Fibroblast of villous mesenchyme (primary cell): ENCODE measurements around the gene PSMA8. TPM values are rescaled to one million over a fixed set of nuclear protein-coding genes. Genes with fewer than 3 reads are reported as not detected.
"Not testable (repeated sequence)": the region's sequence is repeated elsewhere in the genome, so short reads cannot be mapped to it uniquely, and the experiment has no call there.

Experiments used
- DNase-seq: peaks from one replicate; pipeline ENCODE4 v3.0.0-alpha.2; 2010; ENCODE audit warnings: low read depth
- H3K4me3 ChIP-seq: 2 replicates; pipeline ENCODE4 v1.5.1; 2011; ENCODE audit warnings: low read depth, mild to moderate bottlenecking, low read length
- total RNA-seq: library from RNA; depleted of rRNA; stranded (reverse); fragments of >200 nt; gene quantifications from 2 replicates; pipeline ENCODE4 v1.2.3, GENCODE V29; 2012
- TF ChIP-seq, protein P1 (sequence below): IDR thresholded peaks from 2 replicates; pipeline ENCODE4 v1.5.1; 2012; ENCODE audit warnings: low read depth, mild to moderate bottlenecking, low read length; ENCODE audit not compliant: insufficient read depth

PSMA8 gene
- total RNA-seq, 1 donor = not detected

- TF ChIP-seq, protein P1, sequence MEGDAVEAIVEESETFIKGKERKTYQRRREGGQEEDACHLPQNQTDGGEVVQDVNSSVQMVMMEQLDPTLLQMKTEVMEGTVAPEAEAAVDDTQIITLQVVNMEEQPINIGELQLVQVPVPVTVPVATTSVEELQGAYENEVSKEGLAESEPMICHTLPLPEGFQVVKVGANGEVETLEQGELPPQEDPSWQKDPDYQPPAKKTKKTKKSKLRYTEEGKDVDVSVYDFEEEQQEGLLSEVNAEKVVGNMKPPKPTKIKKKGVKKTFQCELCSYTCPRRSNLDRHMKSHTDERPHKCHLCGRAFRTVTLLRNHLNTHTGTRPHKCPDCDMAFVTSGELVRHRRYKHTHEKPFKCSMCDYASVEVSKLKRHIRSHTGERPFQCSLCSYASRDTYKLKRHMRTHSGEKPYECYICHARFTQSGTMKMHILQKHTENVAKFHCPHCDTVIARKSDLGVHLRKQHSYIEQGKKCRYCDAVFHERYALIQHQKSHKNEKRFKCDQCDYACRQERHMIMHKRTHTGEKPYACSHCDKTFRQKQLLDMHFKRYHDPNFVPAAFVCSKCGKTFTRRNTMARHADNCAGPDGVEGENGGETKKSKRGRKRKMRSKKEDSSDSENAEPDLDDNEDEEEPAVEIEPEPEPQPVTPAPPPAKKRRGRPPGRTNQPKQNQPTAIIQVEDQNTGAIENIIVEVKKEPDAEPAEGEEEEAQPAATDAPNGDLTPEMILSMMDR = no peak
- H3K4me3 ChIP-seq = no peak overlapping the region
- no peak for DNase-seq
Observed at GRCh38 chr18:26196605-26197004, 62.9 kb downstream of the PSMA8 start.

DNA sequence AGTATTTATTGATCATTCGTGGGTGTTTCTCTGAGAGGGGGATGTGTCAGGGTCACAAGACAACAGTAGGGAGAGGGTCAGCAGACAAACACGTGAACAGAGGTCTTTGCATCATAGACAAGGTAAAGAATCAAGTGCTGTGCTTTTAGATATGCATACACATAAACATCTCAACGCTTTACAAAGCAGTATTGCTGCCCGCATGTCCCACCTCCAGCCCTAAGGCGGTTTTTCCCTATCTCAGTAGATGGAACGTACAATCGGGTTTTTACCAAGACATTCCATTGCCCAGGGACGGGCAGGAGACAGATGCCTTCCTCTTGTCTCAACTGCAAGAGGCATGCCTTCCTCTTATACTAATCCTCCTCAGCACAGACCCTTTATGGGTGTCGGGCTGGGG, 68.3 kb downstream of the PSMA8 start:
- not testable (repeated sequence) for H3K4me3 ChIP-seq, DNase-seq

DNA sequence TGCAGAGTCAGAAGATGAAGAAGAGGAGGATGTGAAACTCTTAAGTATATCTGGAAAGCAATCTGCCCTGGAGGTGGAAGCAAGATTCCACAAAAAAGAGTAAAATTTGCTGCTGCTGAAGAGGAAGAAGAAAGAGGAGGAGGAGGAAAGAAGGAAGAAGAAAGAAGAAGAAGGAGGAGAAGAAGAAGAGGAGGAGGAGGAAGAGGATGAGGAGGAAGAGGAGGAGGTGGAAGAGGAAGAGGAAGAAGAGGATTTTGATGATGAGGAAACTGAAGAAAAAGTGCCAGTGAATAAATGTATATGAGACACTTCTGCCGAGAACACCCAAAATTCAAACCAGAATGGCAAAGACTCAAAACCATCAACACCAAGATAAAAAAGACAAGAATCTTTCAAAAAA, 71.6 kb downstream of the PSMA8 start:
- H3K4me3 ChIP-seq = no peak overlapping the region
- no peak for DNase-seq
- TF ChIP-seq, protein P1 = no peak

DNA sequence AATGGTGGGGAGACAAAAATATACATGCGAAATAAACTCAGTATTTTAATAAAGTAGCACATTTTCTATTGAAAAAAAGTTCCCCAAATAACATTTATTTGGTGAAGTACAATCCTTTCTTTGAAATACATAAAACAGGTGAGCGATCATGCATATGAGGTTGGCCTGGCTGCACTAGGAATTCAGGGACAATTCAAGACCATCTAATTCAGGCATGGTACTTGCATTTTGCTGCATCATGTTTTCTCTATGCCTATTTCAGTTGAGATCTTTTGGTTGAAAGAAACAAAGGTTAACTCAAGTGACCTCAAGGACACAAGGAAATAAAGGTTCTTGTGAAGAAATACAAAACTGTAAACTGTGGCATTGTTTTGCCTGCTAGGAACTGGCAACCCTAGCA, 72.8 kb downstream of the PSMA8 start:
- TF ChIP-seq, protein P1 = no peak
- no peak for DNase-seq

DNA sequence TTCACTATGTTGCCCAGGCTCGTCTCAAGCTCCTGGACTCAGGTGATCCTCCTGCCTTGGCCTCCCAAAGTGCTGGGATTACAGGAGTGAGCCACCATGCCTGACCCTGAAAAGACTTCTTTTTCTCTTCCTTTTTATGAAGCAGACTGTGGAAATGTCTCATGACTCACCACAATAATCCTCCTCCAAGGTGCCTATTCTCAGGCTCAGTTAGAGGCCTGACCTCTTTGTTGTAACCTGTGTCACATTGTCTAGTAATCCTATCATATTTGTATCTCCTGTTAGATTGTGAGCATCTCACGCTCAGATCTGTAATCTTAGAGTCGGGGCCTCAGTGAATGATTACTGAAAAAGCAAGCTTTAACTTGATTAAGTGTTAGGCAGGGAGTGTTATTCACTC, 74.3 kb downstream of the PSMA8 start:
- no peak for DNase-seq
- TF ChIP-seq, protein P1 = no peak
- no peak overlapping the region for H3K4me3 ChIP-seq

More for the DNA sequence above, 72.8 kb downstream of the PSMA8 start:
- H3K4me3 ChIP-seq = no peak overlapping the region

GRCh38 chr18:26208977-26209376, 75.3 kb downstream of the PSMA8 start:
- TF ChIP-seq, protein P1 = no peak
- DNase-seq = no peak
- no peak overlapping the region for H3K4me3 ChIP-seq

DNA sequence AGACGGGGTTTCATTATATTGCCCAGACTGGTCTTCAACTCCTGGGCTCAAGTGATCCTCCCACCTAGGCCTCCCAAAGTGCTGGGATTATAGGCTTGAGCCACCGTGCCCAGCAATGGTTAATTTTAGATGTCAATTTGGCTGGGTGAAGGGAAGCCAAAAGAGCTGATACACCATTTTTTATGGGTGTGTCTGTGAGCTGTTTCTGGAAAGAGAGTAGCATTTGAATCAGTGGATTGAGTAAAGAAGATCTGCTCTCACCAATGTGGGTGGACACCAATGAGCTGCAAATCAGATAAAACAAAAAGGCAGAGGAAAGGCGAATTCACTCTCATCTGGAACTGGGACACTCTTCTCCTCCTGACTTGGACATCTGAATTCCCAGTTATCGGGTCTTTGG, 76.5 kb downstream of the PSMA8 start:
- no peak overlapping the region for H3K4me3 ChIP-seq
- DNase-seq = no peak
- TF ChIP-seq, protein P1 = no peak
